Suprapubic skin (tissue), 4 donors: Measurements from ENCODE around the gene COL20A1.

Source experiments
- CTCF ChIP-seq, 2 donors: fragments of 200-600 bp in 1 of 2; fragments of 450-650 bp in 1 of 2; sonication (generic) in 1 of 2; IDR thresholded peaks; one replicate each; pipeline ENCODE4 v1.5.1; 2016 to 2019; ENCODE audit warnings: antibody characterized with exemption in 2 of 2, mild to moderate bottlenecking in 1 of 2, moderate library complexity in 1 of 2
- EP300 ChIP-seq: sonication (generic); formaldehyde crosslinking; IDR thresholded peaks from one replicate; pipeline ENCODE4 v1.6.1; 2017; ENCODE audit warnings: antibody characterized with exemption
- POLR2A ChIP-seq, 2 donors: fragments of 450-650 bp; IDR thresholded peaks; one replicate each; pipeline ENCODE4 v1.6.1; 2017; ENCODE audit warnings: antibody characterized with exemption in 2 of 2, mild to moderate bottlenecking in 2 of 2, moderate library complexity in 2 of 2
- POLR2AphosphoS5 ChIP-seq, 3 donors: sonication (generic); formaldehyde crosslinking; IDR thresholded peaks; one replicate each; pipeline ENCODE4 v1.6.1; 2017; ENCODE audit warnings: antibody characterized with exemption in 3 of 3

GRCh38 chr20:63363013-63363957 is 70.3 kb downstream of the COL20A1 start:
- TF ChIP-seq CTCF (IDR thresholded peaks at IDR 0.05) = no peak
- TF ChIP-seq POLR2A (IDR thresholded peaks at IDR 0.05) = no peak
- no peak for TF ChIP-seq EP300
- TF ChIP-seq POLR2AphosphoS5 (IDR thresholded peaks at IDR 0.05) = no peak
